ENCODE data around the gene FOXP3.
A peak's percentile ranks its signal among the peaks of the same experiment; 100 is the strongest.

FOXP3 gene

DNA sequence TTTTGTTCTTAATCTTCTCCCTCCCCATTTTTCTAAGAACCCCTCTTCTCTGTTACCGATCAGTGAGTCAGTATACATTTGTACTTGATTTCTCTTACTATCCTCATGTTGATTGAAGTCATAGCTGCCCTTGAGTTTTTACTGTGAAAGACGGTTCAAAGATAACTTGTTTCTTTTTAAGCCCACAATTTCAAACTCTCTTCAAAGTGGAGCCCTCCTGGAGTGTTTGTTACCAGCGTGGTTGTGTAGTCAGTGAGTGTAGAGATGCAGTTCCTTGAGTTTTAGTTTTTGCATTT lies 13.0 kb upstream of the FOXP3 start:
- intact Hi-C loops (cut with DNase I), result no loop called here
- no peak for DNase-seq

DNA sequence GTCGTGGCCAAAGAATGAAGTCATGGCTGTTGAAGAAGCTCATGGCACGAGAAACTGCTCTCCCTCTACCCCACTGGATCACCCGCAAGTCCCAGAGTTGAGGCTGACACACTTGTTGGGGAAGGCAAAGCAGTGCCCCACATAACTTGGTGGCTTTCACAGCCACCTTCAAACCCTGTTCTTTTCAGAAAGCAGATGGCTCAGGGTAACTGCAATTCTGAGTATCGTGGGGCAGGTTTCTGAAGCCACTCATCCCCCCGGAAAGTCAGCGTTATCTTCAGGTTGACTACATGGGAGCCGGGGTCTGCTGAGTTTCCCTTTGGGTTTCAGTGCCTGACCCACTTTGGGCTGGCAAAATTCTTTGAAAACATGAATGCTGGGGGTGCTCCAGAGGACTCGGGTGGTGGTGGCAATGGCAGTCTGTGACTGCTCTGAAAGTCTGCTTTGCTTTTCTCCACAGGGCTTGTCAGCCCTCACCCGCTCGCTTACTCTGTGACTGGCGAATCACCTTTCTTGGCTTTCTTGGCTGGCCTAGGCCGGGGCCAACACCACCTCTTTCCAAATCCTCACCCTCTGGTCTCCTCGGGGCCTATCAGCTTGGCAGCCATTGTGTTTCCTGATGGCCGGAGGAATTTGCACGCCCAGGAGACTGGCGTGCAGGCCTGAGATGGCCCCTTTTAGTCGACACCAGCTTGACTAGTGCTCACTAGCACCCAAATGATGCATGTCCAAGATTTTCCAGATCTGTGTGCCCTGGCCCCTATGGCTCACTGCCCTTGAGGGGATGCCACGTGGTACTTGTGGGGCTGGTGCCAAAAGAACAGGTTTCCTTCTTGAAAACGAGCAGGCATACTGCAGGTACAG lies 12.4 kb upstream of the FOXP3 start:
- intact Hi-C loops (cut with DNase I), result no loop called here

DNA sequence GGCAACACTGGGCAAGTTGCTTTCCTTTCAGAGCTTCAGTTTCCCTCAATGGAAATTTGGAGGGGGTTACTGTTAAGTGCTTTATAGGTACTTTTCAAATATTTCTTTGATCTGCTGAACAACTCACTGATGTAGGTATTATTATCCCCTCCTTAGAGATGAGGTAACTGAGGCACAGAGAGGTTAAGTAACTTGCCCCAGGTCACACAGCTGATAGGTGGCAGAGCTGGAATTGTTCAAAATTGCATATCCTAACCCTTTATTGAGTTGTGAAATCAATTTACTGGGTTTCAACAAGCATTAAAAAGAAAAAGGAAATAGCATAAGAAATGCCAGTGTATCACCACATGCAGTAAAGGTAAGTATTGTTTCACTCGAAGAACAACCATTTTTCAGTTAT lies 11.7 kb upstream of the FOXP3 start:
- DNase-seq, result no peak
- intact Hi-C loops (cut with DNase I), result no loop called here

More for the DNA sequence above, 12.4 kb upstream of the FOXP3 start:
- peak in 3 of 42 donors; percentile 20 to 33 (median 24) for DNase-seq

DNA sequence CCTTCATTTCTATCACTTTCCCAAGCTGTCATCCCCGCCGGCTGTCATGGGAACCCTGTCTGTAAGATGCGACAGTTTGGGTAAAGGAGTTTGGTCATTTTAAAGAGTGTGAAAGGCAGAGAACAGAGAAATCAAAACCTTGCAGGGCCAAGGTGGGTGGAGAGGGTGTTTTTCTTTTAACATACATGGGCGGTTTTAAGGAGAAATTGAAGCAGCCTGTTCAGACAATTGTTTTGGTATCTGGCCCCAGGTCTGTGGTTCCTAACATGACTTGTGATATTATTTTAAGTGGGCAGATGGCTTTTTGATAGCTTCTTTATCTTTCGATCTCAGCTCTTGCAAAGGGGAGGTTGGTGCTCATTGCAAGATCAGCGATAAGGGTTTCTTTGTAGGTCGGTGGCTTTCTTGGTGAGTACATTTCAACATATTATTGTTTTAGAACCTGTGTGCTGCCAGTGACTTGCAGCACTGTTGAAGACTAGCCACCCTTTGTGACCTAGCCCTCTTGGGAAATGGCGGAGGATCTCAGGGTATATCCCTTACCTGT lies 8.7 kb upstream of the FOXP3 start:
- intact Hi-C loops (cut with DNase I), result no loop called here

DNA sequence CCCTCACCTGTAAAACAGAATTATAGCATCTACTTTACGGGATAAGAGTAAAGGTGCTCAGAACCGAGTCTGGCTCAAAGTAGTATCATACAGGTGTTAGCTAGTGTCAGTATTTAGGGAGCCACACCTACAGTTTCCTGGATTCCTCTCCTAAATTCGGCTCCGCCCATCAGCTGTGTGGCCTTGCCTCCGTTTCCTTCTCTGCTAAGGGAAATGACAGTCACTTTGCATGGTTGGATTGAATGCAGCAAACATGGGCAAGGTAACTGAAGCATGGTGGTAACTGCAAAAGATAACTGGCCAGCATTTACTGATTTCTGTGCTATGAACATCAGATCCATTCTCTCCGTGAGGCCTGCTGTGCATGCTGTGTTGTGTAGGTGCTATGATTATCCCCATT lies 7.9 kb upstream of the FOXP3 start:
- intact Hi-C loops (cut with DNase I), result no loop called here
- peak in 6 of 42 donors; percentile 11 to 49 (median 22) for DNase-seq

More for the DNA sequence above, 8.7 kb upstream of the FOXP3 start:
- peak in 3 of 42 donors; percentile 9 to 24 (median 17) for DNase-seq

DNA sequence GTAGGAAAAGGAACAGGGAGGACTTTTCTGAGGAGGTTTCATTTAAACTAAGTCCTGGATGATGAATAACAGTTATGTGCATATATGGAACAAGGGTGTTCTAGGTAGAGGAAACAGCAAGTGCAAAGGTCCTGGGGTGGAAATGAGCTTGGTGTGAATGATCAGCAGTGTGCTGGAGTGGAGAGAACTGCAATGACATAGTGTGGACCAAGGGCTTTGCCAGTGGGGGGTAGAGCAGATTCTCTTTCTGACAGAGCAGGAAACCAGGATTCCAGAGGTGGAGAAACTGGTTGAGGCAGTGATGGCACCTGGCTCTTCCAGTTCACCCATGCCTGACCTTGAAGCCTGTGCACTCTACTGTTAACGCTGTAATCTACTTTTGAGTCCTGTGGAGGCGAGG lies 6.8 kb upstream of the FOXP3 start:
- intact Hi-C loops (cut with DNase I), result no loop called here
- peak in 1 of 42 donors; percentile 1 for DNase-seq

DNA sequence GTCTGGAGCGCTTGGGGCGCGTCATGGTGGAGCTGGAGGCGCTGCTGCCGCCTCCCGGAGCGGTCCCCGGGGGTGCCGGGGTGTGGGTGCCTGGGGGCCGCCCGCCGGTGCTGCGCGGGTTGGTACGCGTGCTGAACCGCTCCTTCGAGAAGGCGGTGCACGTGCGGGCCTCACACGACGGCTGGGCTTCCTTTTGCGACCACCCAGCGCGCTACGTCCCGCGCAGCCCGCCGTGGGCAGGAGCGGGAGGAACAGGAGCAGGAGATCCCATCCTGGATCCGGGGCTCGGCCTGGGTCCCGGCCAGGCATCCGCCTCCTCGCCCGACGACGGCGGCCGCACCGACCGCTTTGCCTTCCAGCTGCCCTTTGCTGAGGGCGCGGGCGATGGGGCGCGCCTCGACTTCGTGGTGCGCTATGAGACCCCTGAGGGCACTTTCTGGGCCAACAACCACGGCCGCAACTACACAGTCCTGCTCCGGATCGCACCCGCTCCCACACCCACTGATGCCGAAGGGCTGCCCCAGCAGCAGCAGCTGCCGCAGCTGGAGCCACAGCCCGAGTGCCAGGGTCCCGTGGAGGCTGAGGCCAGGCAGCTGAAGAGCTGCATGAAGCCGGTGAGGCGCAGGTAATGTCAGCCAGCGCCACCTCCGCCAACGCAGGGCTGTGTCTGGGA lies 5.9 kb upstream of the FOXP3 start:
- no peak for DNase-seq
- intact Hi-C loops (cut with DNase I), result no loop called here

DNA sequence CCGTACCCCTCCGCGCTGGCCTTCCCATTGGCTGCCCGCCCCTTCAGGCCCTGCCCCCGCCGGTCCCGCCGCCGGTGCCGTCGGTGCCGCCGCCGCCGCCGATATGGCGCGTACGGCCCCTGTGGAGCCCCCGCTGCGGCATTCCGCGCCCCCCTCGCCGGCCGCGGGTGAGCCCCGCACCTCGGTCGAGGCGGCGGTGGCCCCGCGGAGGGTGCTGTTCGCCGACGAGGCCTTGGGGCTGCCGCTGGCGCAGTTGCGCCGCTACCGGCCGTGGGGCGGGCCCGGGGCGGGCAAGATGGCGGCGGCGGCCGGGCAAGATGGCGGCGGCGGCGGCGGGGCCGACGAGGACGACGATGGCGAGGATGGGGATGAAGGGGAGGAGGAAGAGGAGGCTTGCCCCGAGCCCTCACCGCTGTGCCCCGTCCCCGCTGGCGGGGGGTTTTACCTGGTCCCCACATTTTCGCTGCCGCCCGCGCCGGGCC lies 5.3 kb upstream of the FOXP3 start, which contains the start of gene PPP1R3F:
Gene PPP1R3F, plus strand, starts transcription at position 27 of the 482 bp plus-strand sequence. Its CDS starts 77 bp downstream, at position 104.
- intact Hi-C loops (cut with DNase I), result loop anchor here (5.0 kb wide), 1 partner anchor 68 kb away; the partner anchor contains the start of gene SYP
- peak in 13 of 42 donors; percentile 13 to 59 (median 27) for DNase-seq

DNA sequence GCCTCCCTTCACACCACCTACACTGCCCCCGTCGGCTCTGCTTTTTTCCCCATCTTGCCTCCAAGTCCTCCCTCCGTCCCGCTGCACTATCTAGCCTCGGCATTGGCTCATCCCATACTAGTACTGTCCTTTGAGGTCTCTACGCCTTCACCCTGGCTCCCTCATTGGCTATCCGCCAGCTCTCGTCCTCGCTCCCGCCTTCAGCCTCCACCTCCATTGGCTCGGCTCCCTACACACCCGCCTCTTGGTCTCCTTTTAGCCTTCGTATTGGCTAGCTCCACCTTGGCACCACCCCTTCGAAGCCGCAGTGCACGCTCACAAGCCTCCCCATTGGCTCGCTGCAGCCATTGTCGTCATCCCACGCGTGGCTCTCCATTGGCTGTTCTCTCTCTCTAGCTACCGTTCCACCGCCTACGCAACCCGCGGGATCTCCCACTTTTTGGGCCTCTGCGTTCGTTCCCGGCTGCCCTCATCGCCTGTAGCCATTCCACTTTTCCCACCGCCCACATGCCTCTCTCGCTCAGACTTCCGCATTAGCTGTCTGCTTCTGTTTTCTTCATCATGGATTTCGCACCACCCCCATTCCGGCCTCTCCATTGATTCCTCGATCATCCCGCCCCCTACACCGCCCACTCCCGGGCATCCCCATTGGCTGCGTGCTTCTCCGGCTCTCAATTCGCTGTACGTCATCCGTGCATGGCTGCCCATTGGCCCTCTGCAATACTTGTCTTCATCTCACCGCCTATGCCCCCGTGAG lies 4.7 kb upstream of the FOXP3 start:
- intact Hi-C loops (cut with DNase I), result loop anchor here (5.0 kb wide), 1 partner anchor 67 kb away; the partner anchor contains the start of gene SYP
- peak; percentile 90 to 99 (median 97) for DNase-seq

DNA sequence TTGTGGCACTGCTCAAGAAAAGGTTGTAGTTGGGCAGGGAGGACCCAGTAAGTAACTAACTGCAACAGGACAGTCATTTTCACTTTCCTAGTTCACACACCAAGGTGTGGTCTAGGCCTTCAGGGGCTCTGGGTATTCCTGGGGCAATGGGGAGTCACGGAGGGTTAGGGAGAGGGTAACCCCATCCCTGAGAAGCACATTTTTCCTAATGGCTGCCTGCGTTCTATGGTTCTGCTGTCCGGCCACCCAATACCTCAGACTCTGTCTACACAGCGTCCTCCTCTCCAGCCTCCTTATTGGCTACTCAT lies 4.1 kb upstream of the FOXP3 start:
- no peak for DNase-seq
- intact Hi-C loops (cut with DNase I), result loop anchor here (5.0 kb wide), 1 partner anchor 66 kb away; the partner anchor contains the start of gene SYP

DNA sequence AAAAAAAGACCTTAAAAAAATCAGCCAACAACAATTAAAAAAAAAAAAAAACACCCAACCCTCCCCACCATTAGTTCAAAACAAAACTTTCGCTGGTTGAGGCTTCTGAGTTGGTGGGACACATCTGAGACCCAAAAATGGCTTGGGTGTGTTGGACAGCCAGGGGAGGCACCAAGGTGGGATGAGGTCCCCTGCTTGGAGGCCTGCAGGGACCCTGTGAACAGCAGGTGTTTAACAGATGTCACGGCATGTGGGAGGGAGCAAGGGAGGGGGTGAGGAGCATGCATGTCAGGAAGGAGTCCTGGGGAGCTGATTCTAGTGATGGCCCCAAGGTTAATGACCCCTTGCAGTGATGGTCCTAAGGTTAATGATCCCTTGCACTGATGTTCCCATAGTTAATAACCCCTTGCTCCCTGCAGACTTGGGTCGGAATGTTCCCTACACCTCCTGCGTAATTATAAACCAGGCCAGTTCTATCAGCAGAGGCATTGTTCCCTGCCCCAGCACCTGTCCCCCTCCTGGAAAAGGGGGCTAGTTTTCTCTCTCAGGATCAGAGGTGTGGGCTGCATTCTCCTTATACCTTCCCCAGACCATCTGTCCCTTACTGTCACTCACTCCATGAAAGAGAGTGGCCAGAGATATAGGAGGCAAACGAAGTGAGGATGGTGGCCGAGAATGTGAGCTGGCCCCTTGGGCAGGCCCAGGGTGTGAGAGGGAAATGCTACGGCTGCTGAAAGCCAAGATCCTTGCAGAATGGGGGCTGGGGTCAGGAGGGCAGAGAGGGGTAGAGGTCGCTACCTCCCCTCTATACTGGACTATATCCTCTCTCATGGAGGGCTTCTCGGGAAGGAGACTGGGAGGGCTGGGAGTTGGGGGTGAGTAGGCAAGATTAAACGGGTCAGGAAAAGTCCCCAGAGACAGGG lies 2.3 kb upstream of the FOXP3 start:
- intact Hi-C loops (cut with DNase I), result loop anchor here (5.0 kb wide), 1 partner anchor 64 kb away; the partner anchor contains the start of gene SYP
- DNase-seq, result no peak

DNA sequence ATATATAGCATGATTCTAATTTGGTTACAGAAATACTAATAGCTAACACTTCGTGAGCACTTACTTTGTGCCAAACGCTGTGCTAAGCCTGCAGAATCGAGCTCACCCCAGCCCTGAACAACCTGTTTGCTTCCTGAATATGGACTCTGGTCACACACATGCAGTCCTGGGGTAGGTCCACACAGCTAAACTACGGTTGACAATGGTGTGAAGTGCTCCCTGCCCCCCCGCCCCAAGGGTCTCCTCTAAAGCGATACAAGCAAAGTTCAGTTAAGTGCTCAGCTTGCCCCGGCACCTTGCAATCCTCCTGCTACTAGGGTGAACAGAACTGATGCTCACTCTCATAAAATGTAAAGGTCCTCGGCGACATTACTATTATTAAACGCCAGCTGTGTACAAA lies 879 bp downstream of the FOXP3 start:
- intact Hi-C loops (cut with DNase I), result no loop called here
- no peak for DNase-seq

DNA sequence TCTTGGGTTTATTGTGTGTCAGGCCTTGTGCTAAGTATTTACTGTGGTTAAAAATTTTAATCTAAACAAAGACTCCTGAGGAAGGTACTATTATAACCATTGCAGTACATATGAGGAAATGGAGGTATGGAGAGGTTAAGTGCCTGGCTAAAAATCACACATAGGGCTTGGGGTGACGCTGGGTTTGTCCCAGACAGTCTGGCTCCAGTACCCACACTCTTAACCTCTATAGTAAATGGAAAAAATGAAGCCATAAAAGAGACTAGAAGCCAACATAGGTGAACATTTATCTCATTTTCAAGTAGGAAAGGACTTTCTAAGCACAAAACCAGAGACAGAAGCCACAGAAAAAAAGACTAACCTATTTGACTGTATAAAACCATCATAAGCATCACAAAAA lies 1.9 kb downstream of the FOXP3 start:
- DNase-seq, result no peak
- intact Hi-C loops (cut with DNase I), result no loop called here

DNA sequence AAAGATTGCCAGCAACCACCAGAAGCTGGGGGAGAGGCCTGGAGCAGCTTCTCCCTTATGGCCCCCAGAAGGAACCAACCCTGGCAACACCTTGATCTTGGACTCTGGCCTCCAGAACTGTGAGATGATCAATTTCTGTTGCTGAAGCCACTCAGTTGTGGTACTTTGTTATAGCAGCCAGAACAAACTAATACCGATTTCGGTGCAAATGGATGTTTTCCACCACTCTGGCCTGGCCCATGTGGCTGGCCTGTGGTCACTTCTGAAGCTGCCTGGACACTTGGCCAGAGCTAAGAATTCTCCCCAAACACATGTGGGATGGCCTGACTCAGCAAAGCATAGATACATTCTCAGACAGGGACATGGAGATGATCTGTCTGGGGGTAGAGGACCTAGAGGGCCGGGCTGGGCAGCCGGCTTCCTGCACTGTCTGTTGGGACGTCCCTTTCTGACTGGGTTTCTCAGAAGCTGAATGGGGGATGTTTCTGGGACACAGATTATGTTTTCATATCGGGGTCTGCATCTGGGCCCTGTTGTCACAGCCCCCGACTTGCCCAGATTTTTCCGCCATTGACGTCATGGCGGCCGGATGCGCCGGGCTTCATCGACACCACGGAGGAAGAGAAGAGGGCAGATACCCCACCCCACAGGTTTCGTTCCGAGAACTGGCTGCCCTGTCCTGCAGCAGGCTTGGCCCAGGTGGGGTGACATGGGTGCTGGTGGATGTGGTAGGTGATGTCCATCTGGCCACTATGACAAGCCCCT lies 4.1 kb downstream of the FOXP3 start:
- DNase-seq, result no peak
- intact Hi-C loops (cut with DNase I), result no loop called here

DNA sequence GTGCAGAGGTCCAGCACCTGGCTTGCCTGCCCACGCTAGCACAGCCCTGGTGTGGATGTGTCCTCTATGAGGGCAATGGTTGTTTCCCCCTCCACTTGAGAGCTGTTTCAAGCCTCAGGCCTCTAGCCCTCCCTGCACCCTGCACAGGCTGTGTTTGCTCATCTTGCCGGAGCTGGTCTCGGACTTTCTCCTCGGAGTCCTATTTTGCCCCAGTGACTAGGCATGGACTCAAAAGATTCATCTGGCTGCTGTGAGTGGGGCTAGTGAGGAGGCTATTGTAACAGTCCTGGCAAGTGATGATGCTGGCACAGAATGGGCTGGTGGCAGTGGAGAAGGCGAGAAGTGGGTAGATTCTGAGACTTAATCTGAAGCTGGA lies 5.8 kb downstream of the FOXP3 start:
- intact Hi-C loops (cut with DNase I), result no loop called here
- no peak for DNase-seq

DNA sequence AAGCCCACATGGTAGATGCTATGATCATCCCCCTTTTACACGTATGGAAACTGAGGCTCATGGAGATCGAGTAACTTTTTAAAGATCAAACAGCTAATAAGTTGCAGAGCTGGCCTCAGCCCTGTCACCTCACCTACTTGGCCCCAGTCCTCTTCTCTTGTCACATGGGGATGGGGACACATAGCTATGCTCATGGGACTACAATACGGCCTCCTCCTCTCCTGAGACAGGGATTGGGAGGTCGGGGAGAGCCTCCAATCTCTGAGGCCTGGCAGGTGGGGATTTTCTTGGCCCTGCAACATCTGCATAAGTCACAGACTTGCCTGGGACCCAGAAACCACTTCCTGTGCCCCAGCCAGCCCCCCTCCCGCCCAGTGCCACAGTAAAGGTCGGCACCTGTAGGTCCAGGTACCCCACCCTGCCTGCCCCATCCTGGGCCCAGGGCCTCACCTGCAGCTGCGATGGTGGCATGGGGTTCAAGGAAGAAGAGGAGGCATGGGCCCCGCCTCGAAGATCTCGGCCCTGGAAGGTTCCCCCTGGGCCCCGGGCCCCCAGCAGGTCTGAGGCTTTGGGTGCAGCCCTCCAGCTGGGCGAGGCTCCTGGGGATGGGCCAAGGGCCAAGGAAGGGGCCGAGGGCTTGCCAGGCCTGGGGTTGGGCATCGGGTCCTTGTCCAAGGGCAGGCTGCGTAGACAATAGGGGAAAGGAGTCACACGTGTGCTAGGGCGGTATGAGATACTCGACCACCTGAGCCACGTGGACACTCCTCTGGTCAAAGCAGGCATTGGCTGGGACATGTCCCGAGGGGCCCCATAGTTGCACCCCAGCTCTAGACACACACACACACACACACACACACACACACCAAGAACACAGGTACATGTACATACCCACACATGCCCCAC lies 6.4 kb downstream of the FOXP3 start:
- intact Hi-C loops (cut with DNase I), result no loop called here
- no peak for DNase-seq
